ENCODE data around the gene TMEM11.
A peak's percentile ranks its signal among the peaks of the same experiment; 100 is the strongest.
"Not testable (repeated sequence)": the region's sequence is repeated elsewhere in the genome, so short reads cannot be mapped to it uniquely, and the experiment has no call there.

The TMEM11 gene

GRCh38 chr17:21210411-21211076 lies 3.4 kb downstream of the TMEM11 start:
- DNase-seq = peak; percentile 36

DNA sequence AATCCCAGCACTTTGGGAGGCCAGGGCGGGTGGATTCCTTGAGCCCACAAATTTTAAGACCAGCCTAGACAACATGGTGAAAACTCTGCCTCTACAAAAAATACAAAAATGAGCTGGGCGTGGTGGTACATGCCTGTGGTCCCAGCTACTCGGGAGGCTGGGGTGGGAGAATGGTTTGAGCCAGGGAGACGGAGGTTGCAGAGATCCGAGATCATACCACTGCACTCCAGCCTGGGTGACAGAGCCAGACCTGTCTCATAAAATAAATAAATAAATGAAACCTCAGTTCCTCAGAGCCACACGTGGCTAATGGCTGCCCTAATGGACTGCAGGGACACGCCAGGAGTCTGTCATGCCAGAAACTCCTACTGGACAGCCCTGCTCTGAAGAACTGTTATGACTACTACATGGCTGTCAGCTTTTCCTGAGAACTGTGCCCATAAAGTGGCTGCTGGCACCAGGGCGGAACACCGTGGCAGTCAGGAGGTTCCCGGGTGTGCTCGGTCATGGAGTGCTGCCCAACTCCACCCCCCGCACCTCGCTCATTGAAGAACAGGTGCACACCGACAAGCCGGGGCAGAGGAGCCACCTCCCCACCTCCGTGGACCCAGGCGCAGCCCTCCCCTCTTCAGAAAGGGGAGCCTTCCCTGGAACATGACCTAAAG lies 4.3 kb downstream of the TMEM11 start:
- DNase-seq = peak; percentile 32

- no peak for DNase-seq
Measured at GRCh38 chr17:21208352-21208751, 5.6 kb downstream of the TMEM11 start.

GRCh38 chr17:21204935-21205334 lies 9.0 kb downstream of the TMEM11 start:
- no peak for DNase-seq

DNA sequence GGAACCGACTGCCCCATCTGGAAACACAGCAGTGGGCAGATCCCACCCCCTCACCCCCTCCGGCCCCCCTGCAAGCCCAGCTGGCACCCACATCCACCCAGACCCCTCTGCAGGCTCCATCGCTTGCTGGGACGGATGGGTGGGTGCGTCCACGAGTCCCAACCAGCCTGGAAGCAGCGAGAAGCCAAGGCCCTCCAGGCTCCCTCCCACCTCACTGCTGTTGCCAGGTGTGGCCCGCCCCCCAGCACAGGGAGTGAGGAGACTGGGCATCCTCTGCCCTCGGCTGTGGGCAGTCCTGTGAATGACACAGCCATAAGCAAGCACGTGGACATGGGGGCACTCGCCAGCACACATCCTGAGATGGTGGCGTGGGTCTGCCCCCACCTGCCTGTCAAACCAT lies 11.4 kb downstream of the TMEM11 start:
- DNase-seq = no peak

DNA sequence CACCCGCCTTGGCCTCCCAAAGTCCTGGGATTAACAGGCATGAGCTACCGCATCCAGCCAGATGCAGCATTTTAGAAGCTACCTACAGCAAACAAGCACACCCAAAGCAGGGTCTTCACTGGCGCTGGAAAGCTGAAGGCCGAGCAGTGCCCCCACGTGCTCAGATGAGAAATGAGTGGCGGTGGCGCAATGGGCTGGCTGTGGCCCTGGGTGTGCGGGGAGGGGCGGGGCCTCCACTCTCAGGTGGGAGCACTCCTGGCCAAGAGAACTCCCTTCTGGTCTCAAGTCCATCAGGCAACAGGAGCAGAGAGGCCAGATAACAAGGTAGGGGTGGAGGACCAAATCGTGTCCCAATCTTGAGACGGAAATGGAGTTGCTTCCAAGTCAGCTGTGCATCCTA lies 12.1 kb downstream of the TMEM11 start:
- no peak for DNase-seq

GRCh38 chr17:21201298-21201595 lies 12.7 kb downstream of the TMEM11 start:
- DNase-seq = peak; percentile 8

DNA sequence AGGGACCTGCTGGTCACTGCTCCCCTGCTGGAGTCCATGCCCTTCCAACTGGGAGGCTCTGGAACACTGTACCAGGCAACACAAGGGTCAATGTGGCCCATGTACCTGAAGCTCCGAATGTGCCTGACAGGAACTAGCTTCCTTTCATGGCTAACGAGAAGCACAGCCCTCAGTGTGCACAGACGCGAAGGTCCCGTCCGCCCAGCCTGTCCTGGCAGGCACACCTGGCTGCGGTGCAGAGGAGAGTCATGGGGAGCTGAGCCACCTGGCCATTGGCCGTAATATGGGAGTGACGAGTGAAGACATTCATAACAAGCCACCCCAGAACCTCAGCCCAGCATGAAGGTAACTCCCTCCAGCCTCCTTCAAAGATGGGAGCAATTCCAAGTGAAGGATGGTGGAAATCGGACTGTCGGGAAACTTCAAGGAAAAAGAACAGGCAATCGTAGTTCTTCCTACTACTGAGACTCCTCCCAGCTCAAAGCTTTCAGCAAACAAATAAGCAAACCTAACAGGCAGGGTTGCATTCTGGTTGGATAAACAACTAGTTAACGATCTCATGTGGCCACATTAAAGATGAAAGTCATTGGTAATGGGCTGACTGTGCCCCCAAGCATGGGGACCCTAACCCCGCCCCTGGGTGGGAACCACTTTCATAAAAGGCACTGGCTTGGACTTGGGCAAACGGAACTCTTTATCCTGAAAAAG lies 13.2 kb downstream of the TMEM11 start:
- DNase-seq = no peak

GRCh38 chr17:21199856-21200255 lies 14.1 kb downstream of the TMEM11 start:
- DNase-seq = no peak

DNA sequence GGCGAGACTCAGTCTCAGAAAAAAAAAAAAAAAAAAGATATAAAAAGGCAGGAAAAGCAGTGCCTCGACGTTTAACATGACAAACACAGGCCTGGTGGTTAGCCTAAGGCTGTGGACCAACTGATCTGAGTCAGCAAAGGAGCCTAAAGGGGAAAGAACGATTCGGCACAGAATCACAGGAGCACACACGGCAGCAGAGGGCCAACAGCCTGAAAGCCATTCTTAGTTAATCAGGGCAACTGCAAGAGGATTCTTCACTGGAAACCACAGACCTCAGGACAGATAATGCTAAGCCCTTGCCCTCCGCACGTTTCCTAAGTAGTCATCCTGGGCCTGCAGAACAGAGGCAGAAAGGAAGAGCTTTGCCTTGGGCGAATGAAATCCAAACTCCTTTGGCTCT lies 14.7 kb downstream of the TMEM11 start:
- no peak for DNase-seq

GRCh38 chr17:21198411-21198810 lies 15.6 kb downstream of the TMEM11 start:
- no peak for DNase-seq

DNA sequence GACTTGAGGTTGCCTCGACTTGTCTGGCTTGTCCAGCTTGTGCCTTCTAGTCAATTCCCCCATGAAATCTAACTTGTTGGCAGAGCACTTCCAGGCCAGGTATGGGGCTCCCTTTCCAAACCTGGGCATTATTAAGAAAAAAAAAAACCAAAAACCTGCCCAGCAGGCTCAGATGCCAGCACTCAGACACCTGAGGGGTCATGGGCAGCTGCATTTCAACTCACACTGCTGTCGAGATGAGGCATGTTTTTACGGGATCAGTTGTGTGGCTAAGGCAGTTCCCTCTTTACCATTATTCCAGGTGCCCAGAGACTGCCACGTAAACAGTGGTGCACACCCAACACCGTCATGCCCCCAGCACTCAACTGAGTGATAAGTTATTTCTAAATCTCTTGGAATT lies 17.8 kb downstream of the TMEM11 start:
- DNase-seq = peak; percentile 1

DNA sequence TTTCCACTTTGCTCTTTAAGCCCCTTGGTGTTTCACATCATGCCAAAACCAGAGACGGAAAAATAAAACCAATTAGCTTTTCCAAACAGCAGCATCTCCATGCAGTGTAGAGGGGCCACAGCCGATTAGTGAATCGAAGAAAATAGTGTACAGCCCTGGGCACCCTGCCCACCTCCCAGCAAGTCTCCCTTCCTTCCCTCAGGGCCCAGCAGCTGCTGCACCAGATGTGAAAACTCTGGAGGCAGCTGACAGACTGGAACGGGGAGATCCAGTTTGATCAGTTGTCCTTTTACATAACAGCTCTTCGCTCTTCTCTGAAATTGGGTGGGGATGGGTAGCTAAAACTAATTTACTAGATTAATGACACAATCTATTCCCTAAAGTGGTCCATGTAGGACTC lies 19.3 kb downstream of the TMEM11 start:
- peak; percentile 35 for DNase-seq

DNA sequence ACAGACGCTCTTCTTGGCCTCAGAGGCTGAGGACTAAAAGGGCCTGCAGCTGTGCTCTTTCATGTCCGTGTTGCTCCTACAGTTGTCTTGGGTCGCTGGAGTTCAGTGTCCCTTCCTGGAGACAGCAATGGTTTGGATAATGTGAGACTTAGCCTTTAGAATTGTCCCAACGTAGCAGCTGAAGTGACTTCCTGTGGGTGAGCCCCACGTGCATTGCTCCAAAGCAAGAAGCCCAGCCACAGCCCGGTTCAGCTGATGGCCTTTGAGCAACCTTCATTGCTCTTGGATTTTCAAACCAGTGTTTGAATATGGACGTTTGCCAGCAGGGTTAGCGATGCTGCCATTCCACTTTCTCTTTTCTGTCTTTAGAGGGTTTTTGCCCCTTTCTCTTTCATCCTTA lies 19.7 kb downstream of the TMEM11 start:
- peak; percentile 31 for DNase-seq

GRCh38 chr17:21193031-21193430 lies 20.9 kb downstream of the TMEM11 start:
- no peak for DNase-seq

DNA sequence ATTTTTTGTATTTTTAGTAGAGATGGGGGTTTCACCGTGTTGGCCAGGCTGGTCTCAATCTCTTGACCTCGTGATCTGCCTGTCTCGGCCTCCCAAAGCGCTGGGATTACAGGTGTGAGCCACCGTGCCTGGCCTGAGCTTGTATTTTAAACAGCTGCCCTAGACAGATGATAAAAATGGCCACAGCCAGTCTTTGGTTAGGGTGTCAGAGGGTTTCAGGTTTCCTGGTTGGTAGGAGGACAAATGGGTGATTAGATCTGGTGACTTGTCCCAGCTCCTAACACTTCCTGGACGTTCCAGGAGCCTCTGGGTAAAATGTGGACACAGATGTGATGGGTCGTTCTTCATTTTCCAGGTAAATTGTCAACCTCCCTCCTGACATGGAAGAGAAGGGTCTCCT lies 21.5 kb downstream of the TMEM11 start:
- not testable (repeated sequence) for DNase-seq

DNA sequence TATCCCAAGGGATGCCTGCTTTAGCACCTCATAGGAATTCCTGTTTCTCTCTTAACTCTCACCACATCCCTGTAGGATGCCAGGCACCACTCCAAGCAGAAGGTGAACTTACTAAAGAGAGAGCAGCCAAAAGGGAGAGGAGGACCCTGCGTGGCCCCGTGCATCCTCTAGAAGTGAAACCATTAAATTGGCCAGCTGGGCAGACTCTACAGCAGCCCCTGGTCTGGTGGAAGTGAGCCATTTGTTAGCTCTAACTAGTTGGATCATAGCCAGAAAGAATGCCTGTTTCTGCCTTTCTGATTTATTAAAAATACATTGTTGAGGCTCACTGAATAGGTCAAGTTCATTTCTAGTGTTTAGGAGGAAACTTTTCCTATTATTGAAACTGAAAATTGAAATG lies 22.3 kb downstream of the TMEM11 start:
- peak; percentile 2 for DNase-seq

DNA sequence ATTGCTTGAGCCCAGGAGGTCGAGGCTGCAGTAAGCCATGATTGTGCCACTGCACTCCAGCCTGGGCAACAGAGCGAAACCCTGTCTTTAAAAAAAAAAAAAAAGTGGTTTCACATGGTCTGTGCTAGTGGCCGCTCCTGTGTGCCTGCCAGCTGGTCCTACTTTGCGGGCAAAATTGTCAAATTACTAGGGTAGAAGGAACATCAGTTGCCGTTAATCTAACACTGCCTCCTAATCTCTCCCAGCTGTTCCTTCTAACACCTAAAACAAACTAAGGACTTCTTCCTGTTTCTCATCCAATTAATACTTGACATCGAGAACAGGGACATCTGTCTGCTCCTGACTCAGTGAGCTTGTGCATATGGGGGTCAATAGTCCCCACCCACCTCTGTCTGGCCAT lies 23.9 kb downstream of the TMEM11 start:
- DNase-seq = no peak

DNA sequence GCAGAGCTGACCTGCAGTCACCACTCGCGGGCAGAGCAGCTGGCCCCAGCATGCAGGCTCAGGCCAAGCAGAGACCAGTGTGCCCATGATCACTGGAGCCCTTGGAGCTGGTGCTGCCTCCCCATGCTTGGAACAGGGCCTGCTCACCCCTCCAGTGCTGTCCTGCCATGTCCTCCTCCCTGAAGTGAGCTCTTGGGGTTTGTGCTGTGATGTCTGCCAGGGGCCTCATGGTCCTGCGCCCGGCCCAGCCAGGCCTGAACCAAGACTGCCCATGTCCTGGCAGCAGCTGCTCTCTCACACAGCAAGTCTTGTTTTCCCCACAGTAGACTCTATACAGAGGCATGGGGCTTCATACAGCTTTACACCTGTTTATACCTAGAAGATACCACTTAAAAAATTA lies 24.6 kb downstream of the TMEM11 start:
- DNase-seq = no peak

DNA sequence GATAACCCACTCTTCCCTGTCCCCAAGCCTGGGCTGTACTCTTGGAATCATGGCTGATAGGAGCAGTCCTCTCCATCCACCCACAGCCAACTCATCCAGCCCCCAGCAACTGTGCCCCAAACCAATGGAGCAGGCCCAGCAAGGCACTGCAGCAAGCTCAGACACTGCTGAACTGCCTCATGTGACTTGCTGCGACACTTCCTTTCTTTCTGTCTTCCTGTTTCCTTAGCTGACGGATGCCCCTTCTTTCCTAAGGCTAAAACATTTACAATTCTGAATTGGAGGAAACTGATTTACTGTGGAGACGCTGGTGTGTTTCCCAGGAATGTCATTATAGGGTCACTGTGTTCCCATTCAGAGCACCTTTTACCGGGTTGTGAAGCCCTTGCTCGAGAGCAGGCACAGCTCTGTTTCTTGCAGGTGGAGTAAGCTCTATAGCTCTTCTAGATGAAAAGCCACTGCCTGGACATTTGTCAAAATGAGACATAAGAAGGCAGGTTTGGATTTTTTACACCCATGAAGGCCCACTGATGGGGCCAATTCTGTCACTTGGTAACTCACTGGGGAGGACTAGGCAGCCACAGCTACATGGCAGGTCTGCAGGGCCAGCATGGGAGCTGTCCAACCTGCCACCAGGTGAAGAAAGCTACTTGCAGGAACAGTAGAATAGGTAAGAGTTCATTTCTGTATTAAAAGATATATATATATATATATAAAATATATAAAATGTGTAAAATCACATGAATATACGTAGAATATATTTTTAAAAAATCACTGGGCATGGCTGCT lies 27.4 kb downstream of the TMEM11 start:
- DNase-seq = no peak

DNA sequence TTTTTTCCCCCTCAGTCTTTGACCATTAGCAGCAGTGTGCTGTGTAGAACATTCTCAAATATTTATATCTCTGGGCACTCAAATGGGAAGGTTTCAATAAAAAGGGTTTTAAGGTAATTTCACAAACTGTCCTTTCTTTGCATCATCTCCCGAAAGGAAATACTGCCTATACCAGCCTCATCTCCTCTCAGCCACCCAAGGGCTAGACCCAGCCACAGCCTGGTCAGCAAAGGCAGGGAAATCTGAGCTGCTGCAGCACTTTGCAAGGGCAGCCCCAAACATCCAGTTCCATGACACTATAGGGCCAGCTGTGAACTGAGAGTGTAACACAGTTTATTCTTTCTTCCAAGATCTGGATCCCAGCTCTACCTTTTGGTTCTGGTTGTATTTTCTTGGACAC lies 28.9 kb downstream of the TMEM11 start:
- no peak for DNase-seq

- DNase-seq = no peak
Measured at GRCh38 chr17:21184570-21184969, 29.4 kb downstream of the TMEM11 start.

DNA sequence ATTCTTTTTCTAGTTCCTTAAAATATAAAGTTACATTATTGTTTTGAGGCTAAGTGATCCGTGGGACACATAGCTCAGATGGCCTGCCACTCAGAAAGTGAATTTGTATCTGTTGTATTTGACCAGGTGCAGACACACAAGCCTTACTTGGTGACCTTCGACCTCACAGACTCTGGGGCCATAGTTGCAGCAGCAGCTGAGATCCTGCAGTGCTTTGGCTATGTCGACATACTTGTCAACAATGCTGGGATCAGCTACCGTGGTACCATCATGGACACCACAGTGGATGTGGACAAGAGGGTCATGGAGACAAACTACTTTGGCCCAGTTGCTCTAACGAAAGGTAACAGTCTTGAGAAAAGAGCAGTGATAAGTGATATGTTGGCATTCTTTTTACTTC lies 30.5 kb downstream of the TMEM11 start:
- no peak for DNase-seq

Data from DMS79 treated with DMSO at 0.1 percent for 48 hours (cell line).